ENCODE results near the gene POU6F1. TPM values are rescaled to one million over a fixed set of nuclear protein-coding genes. Genes with fewer than 3 reads are reported as not detected.
A peak's percentile ranks its signal among the peaks of the same experiment; 100 is the strongest.

POU6F1 gene
- total and polyA plus RNA-seq, 11 donors: 4.6 to 14.0 (median 6.8) TPM

DNA sequence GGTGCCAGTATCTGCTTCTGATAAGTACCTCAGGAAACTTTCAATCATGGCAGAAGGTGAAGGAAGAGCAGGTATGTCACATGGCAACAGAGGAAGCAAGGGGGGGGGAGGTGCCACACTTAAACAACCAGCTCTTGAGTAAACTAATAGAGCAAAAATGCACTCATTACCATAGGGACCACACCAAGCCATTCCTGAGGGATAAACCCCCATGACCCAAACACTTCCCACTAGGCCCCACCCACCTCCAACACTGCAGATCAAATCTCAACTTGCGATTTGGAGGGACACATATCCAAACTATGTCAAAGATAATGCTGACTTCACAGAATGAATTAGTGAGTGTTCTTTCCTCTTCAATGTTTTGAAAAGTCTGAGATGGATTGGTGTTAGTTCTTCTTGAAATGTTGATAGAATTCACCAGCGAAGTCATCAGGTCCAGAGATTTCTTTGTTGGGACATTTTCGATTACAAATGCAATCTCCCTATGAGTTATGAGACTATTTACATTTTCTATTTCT lies 61.6 kb downstream of the POU6F1 start:
- DNase-seq (no peak), ATAC-seq (no peak)
- H3K27me3 ChIP-seq: no peaks in the 10 kb centered on the region
- H3K27ac ChIP-seq: no peak overlapping the region
- TF ChIP-seq POLR2A (IDR thresholded peaks at IDR 0.05): no peak
- TF ChIP-seq, protein P1, sequence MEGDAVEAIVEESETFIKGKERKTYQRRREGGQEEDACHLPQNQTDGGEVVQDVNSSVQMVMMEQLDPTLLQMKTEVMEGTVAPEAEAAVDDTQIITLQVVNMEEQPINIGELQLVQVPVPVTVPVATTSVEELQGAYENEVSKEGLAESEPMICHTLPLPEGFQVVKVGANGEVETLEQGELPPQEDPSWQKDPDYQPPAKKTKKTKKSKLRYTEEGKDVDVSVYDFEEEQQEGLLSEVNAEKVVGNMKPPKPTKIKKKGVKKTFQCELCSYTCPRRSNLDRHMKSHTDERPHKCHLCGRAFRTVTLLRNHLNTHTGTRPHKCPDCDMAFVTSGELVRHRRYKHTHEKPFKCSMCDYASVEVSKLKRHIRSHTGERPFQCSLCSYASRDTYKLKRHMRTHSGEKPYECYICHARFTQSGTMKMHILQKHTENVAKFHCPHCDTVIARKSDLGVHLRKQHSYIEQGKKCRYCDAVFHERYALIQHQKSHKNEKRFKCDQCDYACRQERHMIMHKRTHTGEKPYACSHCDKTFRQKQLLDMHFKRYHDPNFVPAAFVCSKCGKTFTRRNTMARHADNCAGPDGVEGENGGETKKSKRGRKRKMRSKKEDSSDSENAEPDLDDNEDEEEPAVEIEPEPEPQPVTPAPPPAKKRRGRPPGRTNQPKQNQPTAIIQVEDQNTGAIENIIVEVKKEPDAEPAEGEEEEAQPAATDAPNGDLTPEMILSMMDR (IDR thresholded peaks at IDR 0.05): no peak
- intact Hi-C loops (cut with DNase I): no loop called here
- 93 to 97% (median 95%) methylated on average over 3 of the region's 3 CpGs for WGBS, 4 donors
- no peaks in the 10 kb centered on the region for H3K36me3 ChIP-seq
- no peak overlapping the region for H3K4me3 ChIP-seq
- H3K4me1 ChIP-seq: peaks cover 0 to 11% (median 0%) of the 10 kb centered on the region in 12 donors
- no peaks in the 10 kb centered on the region for H3K9me3 ChIP-seq

DNA sequence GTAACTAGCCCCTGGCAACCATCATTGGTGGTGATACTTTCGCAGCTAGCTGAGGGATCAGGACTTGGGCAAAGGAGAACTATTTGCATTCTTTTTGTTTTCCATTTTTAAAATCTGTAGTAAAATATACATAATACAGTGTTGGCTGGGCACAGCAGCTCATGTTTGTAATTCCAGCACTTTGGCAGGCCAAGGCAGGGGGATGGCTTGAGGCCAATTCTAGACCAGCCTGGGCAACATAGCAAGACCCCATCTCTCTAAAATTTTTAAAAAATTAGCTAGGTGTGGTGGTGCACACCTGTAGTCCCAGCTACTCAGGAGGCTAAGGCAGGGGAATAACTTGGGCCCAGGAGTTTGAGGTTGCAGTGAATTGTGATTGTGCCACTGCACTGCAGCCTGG lies 64.9 kb downstream of the POU6F1 start:
- ATAC-seq (no peak), DNase-seq (no peak)
- Histone ChIP-seq H3K27me3 (no peaks in the 10 kb centered on the region), H3K27ac (no peak overlapping the region), H3K9me3 (no peaks in the 10 kb centered on the region), H3K36me3 (no peaks in the 10 kb centered on the region), H3K4me1 (no peaks in the 10 kb centered on the region), H3K4me3 (no peak overlapping the region)
- intact Hi-C loops (cut with DNase I): no loop called here
- TF ChIP-seq POLR2A (IDR thresholded peaks at IDR 0.05): no peak
- TF ChIP-seq, protein P1 (IDR thresholded peaks at IDR 0.05): no peak
- 97 to 100% (median 98%) methylated on average over 1 of the region's 1 CpG for WGBS, 4 donors

- DNase-seq: no peak
These were observed 67.1 kb downstream of the POU6F1 start for GRCh38 chr12:51150777-51151176.

DNA sequence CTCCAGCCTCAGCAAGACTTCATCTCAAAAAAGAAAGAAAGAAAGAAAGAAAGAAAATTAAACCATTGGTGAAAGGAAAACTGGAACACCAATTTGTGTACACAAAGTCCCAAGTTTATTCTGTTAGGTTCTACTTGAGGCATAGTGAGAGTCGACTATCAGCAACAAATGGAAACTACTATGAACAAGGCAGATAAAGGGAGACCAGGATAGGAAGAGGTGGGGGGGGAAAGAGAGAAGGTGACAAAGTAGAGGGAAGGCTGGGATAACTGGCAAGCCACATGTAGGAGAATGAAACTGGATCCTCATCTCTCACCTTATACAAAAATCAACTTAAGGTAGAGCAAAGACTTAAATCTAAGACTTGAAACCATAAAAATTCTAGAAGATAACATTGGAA lies 70.6 kb downstream of the POU6F1 start:
- H3K4me1 ChIP-seq: peaks cover 0 to 7% (median 0%) of the 10 kb centered on the region in 12 donors
- ATAC-seq (peak in 1 of 4 donors; percentile 56), DNase-seq (no peak)
- H3K36me3 ChIP-seq: peaks cover 0 to 3% (median 0%) of the 10 kb centered on the region in 9 donors
- intact Hi-C loops (cut with DNase I): no loop called here
- no peak for TF ChIP-seq POLR2A (IDR thresholded peaks at IDR 0.05)
- TF ChIP-seq, protein P1 (IDR thresholded peaks at IDR 0.05): no peak
- no peak overlapping the region for H3K4me3 ChIP-seq
- H3K27me3 ChIP-seq: no peaks in the 10 kb centered on the region
- no peaks in the 10 kb centered on the region for H3K9me3 ChIP-seq
- H3K27ac ChIP-seq: no peak overlapping the region
- 28 to 55% (median 40%) methylated on average over 1 of the region's 1 CpG for WGBS, 4 donors

More at GRCh38 chr12:51150777-51151176, 67.1 kb downstream of the POU6F1 start:
- Histone ChIP-seq H3K4me1 (peaks cover 0 to 7% (median 0%) of the 10 kb centered on the region in 12 donors), H3K9me3 (no peaks in the 10 kb centered on the region), H3K4me3 (no peak overlapping the region), H3K27me3 (no peaks in the 10 kb centered on the region), H3K36me3 (peaks cover 0 to 3% (median 0%) of the 10 kb centered on the region in 9 donors), H3K27ac (no peak overlapping the region)
- intact Hi-C loops (cut with DNase I): no loop called here
- 60 to 65% (median 63%) methylated on average over 3 of the region's 3 CpGs for WGBS, 4 donors
- no peak for TF ChIP-seq POLR2A (IDR thresholded peaks at IDR 0.05)
- TF ChIP-seq, protein P1 (IDR thresholded peaks at IDR 0.05): no peak
- ATAC-seq: no peak
